WTC11 (cell line): ENCODE data around the gene SLC5A5. TPM values are rescaled to one million over a fixed set of nuclear protein-coding genes. Genes with fewer than 3 reads are reported as not detected.
A peak's percentile ranks its signal among the peaks of the same experiment; 100 is the strongest.

Experiments
- ATAC-seq: fragments of 200-7000 bp; cut with Tn5 transposase; 2 replicates; pipeline ENCODE4 v1.10.0; 2021; ENCODE audit warnings: mild to moderate bottlenecking, moderate library complexity
- CTCF ChIA-PET: fragments of 300-600 bp; sonication (Branson Sonifier 250); formaldehyde crosslinking; loops from one replicate; lab custom pipeline; 2021; ENCODE audit warnings: antibody characterized with exemption; lab: Charles Lee
- POLR2A ChIA-PET: fragments of 350-600 bp; sonication (Branson Sonifier 250); formaldehyde crosslinking; loops from one replicate; lab custom pipeline; 2021; ENCODE audit warnings: antibody characterized with exemption; lab: Charles Lee
- DNase-seq: peaks from one replicate; pipeline ENCODE4 v3.0.0; 2021; ENCODE audit warnings: low spot score
- H3K27ac Mint-ChIP-seq: 2 replicates; pipeline ENCODE4 v1.8.0; 2021; ENCODE audit warnings: mixed read lengths
- H3K27me3 Mint-ChIP-seq: 2 replicates; pipeline ENCODE4 v1.8.0; 2021; ENCODE audit warnings: low read depth, mild to moderate bottlenecking, moderate library complexity, mixed read lengths
- H3K36me3 Mint-ChIP-seq: 2 replicates; pipeline ENCODE4 v1.8.0; 2021; ENCODE audit warnings: mixed read lengths
- H3K4me1 Mint-ChIP-seq: 2 replicates; pipeline ENCODE4 v1.8.0; 2022; ENCODE audit warnings: mixed read lengths
- H3K4me3 Mint-ChIP-seq: 2 replicates; pipeline ENCODE4 v1.8.0; 2021; ENCODE audit warnings: mild to moderate bottlenecking, moderate library complexity, mixed read lengths
- H3K9me3 Mint-ChIP-seq: 2 replicates; pipeline ENCODE4 v1.8.0; 2021; ENCODE audit warnings: mixed read lengths
- CBFB ChIP-seq: sonication (generic); formaldehyde crosslinking; IDR thresholded peaks from 2 replicates; pipeline ENCODE4 v1.8.1; 2022; ENCODE audit warnings: mild to moderate bottlenecking, low read depth, missing genetic modification reagents
- CREB1 ChIP-seq: sonication (generic); formaldehyde crosslinking; IDR thresholded peaks from 2 replicates; pipeline ENCODE4 v1.8.0; 2023; ENCODE audit warnings: mild to moderate bottlenecking, missing genetic modification reagents
- E2F4 ChIP-seq: sonication (generic); formaldehyde crosslinking; IDR thresholded peaks from 2 replicates; pipeline ENCODE4 v1.8.1; 2022; ENCODE audit warnings: low read depth, mild to moderate bottlenecking, moderate library complexity, missing genetic modification reagents, borderline replicate concordance
- IRF2 ChIP-seq: sonication (generic); formaldehyde crosslinking; IDR thresholded peaks from 2 replicates; pipeline ENCODE4 v1.8.0; 2022; ENCODE audit warnings: low read depth, missing genetic modification reagents, borderline replicate concordance
- MLX ChIP-seq: sonication (generic); formaldehyde crosslinking; IDR thresholded peaks from 2 replicates; pipeline ENCODE4 v1.8.1; 2023; ENCODE audit warnings: mild to moderate bottlenecking, missing genetic modification reagents, moderate library complexity
- NFYB ChIP-seq: sonication (generic); formaldehyde crosslinking; conservative IDR thresholded peaks from 2 replicates; pipeline ENCODE4 v1.8.0; 2022; ENCODE audit warnings: low read depth, missing genetic modification reagents
- TCF7 ChIP-seq: sonication (generic); formaldehyde crosslinking; IDR thresholded peaks from 2 replicates; pipeline ENCODE4 v1.8.0; 2022; ENCODE audit warnings: mild to moderate bottlenecking, low read depth, missing genetic modification reagents, moderate library complexity
- ZNF317 ChIP-seq: sonication (generic); formaldehyde crosslinking; IDR thresholded peaks from 2 replicates; pipeline ENCODE4 v1.8.1; 2023; ENCODE audit warnings: low read depth, mild to moderate bottlenecking, moderate library complexity, missing genetic modification reagents, borderline replicate concordance
- ZNF532 ChIP-seq: fragments of 250-450 bp; sonication (Bioruptor Pico); IDR thresholded peaks from 2 replicates; pipeline ENCODE4 v1.9.0; 2021; ENCODE audit warnings: mild to moderate bottlenecking, borderline replicate concordance
- total RNA-seq: library from RNA; stranded (reverse); gene quantifications from 3 replicates; pipeline ENCODE4 v1.2.3, GENCODE V29; 2021
- TF ChIP-seq, protein P1 (sequence below): sonication (generic); formaldehyde crosslinking; IDR thresholded peaks from 2 replicates; pipeline ENCODE4 v1.8.0; 2022; ENCODE audit warnings: missing genetic modification reagents
- TF ChIP-seq, protein P2 (sequence below): sonication (generic); formaldehyde crosslinking; IDR thresholded peaks from 2 replicates; pipeline ENCODE4 v1.8.0; 2022; ENCODE audit warnings: mild to moderate bottlenecking, missing genetic modification reagents
- TF ChIP-seq, protein P3 (sequence below): fragments of 200-600 bp; IDR thresholded peaks from 2 replicates; pipeline ENCODE4 v1.8.0; 2022; ENCODE audit warnings: antibody characterized with exemption
- TF ChIP-seq, protein P4 (sequence below): sonication (generic); formaldehyde crosslinking; IDR thresholded peaks from 2 replicates; pipeline ENCODE4 v1.8.0; 2022; ENCODE audit warnings: mild to moderate bottlenecking, missing genetic modification reagents
- TF ChIP-seq, protein P5 (sequence below): fragments of 250-450 bp; sonication (Bioruptor Pico); IDR thresholded peaks from 2 replicates; pipeline ENCODE4 v1.9.0; 2021; ENCODE audit warnings: mild to moderate bottlenecking
- TF ChIP-seq, protein P6 (sequence below): fragments of 250-450 bp; sonication (Bioruptor Pico); IDR thresholded peaks from 2 replicates; pipeline ENCODE4 v2.1.2; 2022; ENCODE audit warnings: mild to moderate bottlenecking, moderate library complexity
- TF ChIP-seq, protein P7 (sequence below): sonication (generic); formaldehyde crosslinking; IDR thresholded peaks from 2 replicates; pipeline ENCODE4 v1.8.1; 2022; ENCODE audit warnings: mild to moderate bottlenecking, moderate library complexity, missing genetic modification reagents

The SLC5A5 gene
- total RNA-seq, 1 experiment from 2014 or later: 2.5 TPM

DNA sequence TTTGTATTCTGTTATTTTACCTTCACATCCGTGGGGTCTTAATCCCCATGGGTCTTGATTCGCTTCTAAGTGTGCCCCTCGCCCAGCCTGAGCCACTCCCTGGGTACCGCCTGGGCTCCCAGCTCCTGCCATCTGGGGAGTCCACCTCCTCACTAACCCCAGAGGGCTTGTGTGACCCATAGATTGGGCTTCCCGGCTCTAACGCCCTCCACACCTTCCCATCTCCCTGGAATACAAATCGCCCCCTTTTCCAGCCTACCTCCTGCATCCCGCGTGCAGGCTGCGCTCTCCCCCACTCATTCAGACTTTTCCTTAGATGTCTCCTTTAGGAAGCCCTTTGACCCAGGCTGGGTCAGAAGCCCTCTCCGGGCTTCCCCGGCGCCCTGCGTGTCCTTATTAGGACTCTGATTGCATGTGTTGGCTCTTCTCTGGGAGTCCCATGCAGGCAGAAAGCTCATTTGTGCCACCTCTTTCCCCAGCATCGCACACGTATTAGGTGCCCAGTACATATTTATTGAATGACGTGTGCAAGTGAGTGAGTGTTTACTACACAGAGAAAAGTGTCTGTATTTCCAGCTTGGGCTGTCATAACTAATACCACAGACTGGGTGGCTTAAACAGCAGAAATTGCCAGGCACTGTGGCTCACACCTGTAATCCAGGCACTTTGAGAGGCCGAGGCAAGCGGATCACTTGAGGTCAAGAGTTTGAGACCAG lies 61.8 kb downstream of the SLC5A5 start:
- Mint-ChIP-seq H3K4me3 (peak overlapping the region; percentile 88), H3K27ac (peak overlapping the region; percentile 60), H3K27me3 (no peaks in the 10 kb centered on the region; the same call in 1 of the 2 replicates), H3K9me3 (no peaks in the 10 kb centered on the region), H3K36me3 (0 out of 2 replicates have a peak, but pooled peaks cover 3% of the 10 kb centered on the region), H3K4me1 (peaks cover 15% of the 10 kb centered on the region)
- ChIA-PET POLR2A (interaction anchor here (1.0 to 2.7 kb wide), 10 partner anchors 9 to 359 kb away, joined by 3 to 41 read pairs (median 8); partner anchors contain the start of genes RPL18A and SLC5A5), CTCF (interaction anchor here (0.6 to 10.5 kb wide), 36 partner anchors 10 to 437 kb away, joined by 3 to 201 read pairs (median 6); partner anchors contain the start of genes ARRDC2, KCNN1, RPL18A and SLC5A5)
- TF ChIP-seq, protein P1, sequence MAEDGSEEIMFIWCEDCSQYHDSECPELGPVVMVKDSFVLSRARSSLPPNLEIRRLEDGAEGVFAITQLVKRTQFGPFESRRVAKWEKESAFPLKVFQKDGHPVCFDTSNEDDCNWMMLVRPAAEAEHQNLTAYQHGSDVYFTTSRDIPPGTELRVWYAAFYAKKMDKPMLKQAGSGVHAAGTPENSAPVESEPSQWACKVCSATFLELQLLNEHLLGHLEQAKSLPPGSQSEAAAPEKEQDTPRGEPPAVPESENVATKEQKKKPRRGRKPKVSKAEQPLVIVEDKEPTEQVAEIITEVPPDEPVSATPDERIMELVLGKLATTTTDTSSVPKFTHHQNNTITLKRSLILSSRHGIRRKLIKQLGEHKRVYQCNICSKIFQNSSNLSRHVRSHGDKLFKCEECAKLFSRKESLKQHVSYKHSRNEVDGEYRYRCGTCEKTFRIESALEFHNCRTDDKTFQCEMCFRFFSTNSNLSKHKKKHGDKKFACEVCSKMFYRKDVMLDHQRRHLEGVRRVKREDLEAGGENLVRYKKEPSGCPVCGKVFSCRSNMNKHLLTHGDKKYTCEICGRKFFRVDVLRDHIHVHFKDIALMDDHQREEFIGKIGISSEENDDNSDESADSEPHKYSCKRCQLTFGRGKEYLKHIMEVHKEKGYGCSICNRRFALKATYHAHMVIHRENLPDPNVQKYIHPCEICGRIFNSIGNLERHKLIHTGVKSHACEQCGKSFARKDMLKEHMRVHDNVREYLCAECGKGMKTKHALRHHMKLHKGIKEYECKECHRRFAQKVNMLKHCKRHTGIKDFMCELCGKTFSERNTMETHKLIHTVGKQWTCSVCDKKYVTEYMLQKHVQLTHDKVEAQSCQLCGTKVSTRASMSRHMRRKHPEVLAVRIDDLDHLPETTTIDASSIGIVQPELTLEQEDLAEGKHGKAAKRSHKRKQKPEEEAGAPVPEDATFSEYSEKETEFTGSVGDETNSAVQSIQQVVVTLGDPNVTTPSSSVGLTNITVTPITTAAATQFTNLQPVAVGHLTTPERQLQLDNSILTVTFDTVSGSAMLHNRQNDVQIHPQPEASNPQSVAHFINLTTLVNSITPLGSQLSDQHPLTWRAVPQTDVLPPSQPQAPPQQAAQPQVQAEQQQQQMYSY (CRISPR knock-in tag): no peak
- TF ChIP-seq, protein P2, sequence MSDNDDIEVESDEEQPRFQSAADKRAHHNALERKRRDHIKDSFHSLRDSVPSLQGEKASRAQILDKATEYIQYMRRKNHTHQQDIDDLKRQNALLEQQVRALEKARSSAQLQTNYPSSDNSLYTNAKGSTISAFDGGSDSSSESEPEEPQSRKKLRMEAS (CRISPR knock-in tag): no peak
- TF ChIP-seq ZNF532: no peak
- DNase-seq: no peak
- ATAC-seq: no peak

GRCh38 chr19:17936379-17936778 lies 64.6 kb downstream of the SLC5A5 start:
- ATAC-seq: no peak
- Mint-ChIP-seq H3K9me3 (no peaks in the 10 kb centered on the region), H3K27me3 (no peaks in the 10 kb centered on the region; the same call in 1 of the 2 replicates), H3K36me3 (peaks cover 8% of the 10 kb centered on the region), H3K4me3 (no peak overlapping the region), H3K4me1 (peaks cover 9% of the 10 kb centered on the region), H3K27ac (no peak overlapping the region)
- ChIA-PET POLR2A (no interaction called here), CTCF (interaction anchor here (0.9 to 10.5 kb wide), 5 partner anchors 11 to 71 kb away, joined by 3 to 201 read pairs (median 7); partner anchors contain the start of gene SLC5A5)
- no peak for DNase-seq
- no peak for TF ChIP-seq CREB1 (CRISPR knock-in tag)
- no peak for TF ChIP-seq E2F4 (CRISPR knock-in tag)
- TF ChIP-seq ZNF317 (CRISPR knock-in tag): no peak
- TF ChIP-seq, protein P3, sequence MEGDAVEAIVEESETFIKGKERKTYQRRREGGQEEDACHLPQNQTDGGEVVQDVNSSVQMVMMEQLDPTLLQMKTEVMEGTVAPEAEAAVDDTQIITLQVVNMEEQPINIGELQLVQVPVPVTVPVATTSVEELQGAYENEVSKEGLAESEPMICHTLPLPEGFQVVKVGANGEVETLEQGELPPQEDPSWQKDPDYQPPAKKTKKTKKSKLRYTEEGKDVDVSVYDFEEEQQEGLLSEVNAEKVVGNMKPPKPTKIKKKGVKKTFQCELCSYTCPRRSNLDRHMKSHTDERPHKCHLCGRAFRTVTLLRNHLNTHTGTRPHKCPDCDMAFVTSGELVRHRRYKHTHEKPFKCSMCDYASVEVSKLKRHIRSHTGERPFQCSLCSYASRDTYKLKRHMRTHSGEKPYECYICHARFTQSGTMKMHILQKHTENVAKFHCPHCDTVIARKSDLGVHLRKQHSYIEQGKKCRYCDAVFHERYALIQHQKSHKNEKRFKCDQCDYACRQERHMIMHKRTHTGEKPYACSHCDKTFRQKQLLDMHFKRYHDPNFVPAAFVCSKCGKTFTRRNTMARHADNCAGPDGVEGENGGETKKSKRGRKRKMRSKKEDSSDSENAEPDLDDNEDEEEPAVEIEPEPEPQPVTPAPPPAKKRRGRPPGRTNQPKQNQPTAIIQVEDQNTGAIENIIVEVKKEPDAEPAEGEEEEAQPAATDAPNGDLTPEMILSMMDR: no peak
- TF ChIP-seq, protein P4, sequence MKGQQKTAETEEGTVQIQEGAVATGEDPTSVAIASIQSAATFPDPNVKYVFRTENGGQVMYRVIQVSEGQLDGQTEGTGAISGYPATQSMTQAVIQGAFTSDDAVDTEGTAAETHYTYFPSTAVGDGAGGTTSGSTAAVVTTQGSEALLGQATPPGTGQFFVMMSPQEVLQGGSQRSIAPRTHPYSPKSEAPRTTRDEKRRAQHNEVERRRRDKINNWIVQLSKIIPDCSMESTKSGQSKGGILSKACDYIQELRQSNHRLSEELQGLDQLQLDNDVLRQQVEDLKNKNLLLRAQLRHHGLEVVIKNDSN (CRISPR knock-in tag): no peak
- TF ChIP-seq, protein P5, sequence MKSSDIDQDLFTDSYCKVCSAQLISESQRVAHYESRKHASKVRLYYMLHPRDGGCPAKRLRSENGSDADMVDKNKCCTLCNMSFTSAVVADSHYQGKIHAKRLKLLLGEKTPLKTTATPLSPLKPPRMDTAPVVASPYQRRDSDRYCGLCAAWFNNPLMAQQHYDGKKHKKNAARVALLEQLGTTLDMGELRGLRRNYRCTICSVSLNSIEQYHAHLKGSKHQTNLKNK (CRISPR knock-in tag): no peak
- TF ChIP-seq NFYB (CRISPR knock-in tag): no peak
- no peak for TF ChIP-seq MLX (CRISPR knock-in tag)
- TF ChIP-seq, protein P6, sequence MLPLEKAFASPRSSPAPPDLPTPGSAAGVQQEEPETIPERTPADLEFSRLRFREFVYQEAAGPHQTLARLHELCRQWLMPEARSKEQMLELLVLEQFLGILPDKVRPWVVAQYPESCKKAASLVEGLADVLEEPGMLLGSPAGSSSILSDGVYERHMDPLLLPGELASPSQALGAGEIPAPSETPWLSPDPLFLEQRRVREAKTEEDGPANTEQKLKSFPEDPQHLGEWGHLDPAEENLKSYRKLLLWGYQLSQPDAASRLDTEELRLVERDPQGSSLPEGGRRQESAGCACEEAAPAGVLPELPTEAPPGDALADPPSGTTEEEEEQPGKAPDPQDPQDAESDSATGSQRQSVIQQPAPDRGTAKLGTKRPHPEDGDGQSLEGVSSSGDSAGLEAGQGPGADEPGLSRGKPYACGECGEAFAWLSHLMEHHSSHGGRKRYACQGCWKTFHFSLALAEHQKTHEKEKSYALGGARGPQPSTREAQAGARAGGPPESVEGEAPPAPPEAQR (CRISPR knock-in tag): no peak
- TF ChIP-seq, protein P7, sequence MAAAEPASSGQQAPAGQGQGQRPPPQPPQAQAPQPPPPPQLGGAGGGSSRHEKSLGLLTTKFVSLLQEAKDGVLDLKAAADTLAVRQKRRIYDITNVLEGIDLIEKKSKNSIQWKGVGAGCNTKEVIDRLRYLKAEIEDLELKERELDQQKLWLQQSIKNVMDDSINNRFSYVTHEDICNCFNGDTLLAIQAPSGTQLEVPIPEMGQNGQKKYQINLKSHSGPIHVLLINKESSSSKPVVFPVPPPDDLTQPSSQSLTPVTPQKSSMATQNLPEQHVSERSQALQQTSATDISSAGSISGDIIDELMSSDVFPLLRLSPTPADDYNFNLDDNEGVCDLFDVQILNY (CRISPR knock-in tag): no peak
- TF ChIP-seq IRF2 (CRISPR knock-in tag): no peak
- no peak for TF ChIP-seq TCF7 (CRISPR knock-in tag)
- TF ChIP-seq CBFB (CRISPR knock-in tag): no peak
